Measurements from ENCODE around the gene GSTK1.

- no peak for TF ChIP-seq CTCF (conservative IDR thresholded peaks at IDR 0.05)
- TF ChIP-seq EZH2 (IDR thresholded peaks at IDR 0.05; ENCODE audit: low read depth), result no peak
Measured at GRCh38 chr7:143299346-143299745, 36.1 kb downstream of the GSTK1 start.

Measured in PC-9 (cell line).